GM19035 (cell line): Measurements from ENCODE around the gene SNRNP70.
"Not testable (repeated sequence)": the region's sequence is repeated elsewhere in the genome, so short reads cannot be mapped to it uniquely, and the experiment has no call there.

Experiments
- ATAC-seq: cut with Tn5 transposase; IDR thresholded peaks from one replicate; pipeline ENCODE4 v1.9.1; 2021; ENCODE audit not compliant: unreplicated experiment

Gene SNRNP70

DNA sequence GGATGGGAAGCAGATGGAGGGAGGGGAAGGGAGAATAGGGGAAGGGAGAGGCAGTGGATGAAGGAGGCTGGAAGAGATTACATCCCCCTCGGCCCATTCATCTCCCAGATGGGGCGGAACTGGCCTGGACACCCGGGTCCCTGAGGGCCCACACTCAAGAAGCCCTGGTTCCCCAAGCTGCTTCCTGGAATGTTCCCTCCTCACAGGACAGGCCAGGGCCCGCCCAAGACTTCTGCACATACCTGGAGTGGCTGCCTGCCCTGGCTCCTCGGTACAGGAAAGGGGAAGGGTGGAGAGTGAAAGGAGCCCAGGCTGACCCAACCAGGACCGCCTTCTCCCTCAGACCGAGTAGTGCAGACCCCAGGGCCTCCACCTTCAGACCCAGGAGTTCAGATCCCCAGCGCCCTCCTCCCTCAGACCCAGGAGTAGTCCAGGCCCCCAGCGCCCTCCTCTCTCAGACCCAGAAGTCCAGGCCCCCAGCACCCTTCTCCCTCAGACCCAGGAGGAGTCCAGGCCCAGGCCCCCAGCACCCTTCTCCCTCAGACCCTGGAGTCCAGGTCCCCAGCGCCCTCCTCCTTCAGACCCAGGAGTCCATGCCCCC is 21.1 kb upstream of the SNRNP70 start:
- ATAC-seq: no peak

DNA sequence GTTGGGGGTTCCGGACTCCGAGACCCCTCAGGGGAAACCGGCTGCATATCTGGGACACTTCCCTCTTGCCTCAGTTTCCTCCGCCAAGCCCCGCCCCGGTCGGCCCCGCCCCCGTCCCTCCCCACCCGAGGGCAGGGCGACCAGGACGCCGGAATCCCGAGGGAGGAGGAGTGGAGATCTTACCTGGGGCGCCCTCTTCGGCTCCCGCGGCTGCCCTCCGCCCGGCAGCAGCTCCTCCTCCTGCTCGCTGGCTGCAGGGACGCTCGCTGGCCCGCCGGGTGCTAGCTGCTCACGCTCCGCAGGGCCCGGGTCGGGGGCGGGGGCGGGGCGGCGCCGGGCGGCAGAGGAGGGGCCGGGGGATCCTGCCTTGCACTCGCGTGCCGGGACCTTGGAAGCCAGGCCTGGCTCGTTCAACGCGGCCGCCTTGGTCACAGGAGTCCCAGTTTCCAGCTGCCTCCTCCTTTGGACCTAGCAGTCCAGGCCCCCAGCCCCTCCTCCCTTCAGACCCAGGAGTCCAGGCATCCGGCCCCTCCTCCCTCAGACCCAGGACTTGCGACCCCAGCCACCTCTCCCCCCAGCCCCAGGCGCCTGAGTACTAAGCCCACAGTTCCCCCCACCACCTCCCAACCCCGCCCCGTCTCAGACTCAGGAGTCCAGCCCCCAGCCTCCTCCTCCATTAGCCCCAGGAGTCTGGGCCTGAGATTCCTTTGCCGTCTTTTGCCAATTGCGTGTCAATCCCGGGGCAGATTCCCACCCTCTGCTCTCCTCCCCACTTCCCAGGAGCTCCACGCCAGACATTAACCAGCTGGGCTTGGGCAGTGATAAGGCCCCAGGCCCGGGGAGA is 20.3 kb upstream of the SNRNP70 start, which contains the start of gene NTF4:
Gene NTF4, minus strand, starts transcription at position 51 of the 844 bp plus-strand sequence. CDS start 2,821 bp downstream, outside the sequence.
- ATAC-seq: no peak

DNA sequence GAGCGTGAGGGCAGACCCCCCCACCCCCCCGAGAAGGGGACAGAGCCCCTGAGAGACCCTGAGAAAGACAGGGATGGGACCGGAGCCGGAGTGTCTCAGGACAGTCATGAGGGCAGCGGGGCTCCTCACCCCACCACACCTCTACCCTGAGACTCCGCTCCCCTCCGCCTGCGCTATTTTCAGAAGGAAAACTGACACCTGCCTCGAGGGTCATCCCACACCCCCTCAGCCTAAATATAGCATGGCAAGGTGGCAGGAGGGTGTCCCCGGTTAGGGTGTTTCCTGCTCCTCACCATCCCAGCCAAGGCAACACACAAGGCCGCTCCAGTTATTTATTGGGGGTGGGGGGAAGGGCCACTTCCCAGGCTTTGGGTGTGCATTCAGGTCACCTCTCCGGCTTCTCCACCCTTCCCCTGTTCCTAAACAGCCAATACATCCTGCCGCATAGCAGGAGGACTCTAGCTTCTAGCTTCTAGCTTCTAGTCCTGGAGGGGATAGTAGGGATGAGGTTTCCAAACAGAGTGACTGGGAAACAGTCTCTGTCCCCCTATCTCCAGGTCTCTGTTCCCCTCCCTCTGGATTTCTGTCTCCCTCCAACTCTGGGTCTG is 19.2 kb upstream of the SNRNP70 start:
- no peak for ATAC-seq

DNA sequence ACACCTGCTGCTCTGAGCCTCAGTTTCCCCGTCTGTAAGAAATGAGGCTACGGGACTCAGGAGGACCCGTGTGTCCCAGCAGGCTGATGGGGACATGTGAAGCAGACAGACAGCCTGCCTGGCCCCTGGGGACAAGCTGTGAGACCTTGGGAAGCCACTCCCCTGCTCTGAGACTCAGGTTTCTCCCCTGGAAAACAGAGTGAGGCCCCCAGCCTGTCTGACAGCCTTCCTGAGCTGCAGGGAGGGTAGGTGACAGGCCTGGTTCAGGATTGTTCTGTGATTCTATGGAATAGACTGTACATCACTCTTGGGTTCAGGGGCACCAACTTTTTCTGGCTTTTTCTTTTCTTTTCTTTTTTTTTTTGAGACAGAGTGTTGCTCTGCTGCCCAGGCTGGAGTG is 17.7 kb upstream of the SNRNP70 start:
- no peak for ATAC-seq

DNA sequence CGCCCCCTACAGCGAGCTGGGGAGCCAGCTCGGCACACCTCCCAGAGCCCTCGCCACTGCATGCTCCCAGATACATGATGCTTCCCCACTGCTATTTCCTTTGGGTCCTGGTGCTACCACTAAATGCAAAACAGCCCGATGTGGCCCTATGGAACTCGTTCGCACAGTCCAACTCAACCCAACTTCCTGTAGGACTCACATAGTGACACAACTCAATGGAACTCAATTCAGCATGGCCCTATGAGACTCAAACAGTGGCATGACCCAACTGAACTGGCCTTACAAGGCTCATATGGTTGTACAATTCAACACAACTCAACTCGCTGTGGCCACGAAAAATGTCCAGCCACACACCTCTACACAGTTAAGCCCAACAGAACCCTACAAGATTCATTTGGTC is 16.2 kb upstream of the SNRNP70 start:
- no peak for ATAC-seq

DNA sequence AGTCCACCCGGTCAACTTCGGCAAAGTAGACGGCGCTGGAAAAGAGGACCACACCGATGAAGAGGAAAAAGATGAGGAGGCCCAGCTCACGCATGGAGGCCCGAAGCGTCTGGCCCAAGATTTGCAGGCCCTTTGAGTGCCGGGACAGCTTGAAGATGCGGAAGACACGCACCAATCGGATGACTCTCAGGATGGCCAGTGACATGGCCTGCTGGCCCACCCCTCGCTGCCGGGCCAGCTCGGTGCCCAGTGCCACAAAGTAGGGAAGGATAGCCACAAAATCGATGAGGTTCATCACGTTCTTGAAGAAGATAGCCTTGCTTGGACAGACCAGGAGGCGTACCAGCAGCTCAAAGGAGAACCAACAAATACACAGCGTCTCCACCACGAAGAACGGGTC is 14.8 kb upstream of the SNRNP70 start:
- no peak for ATAC-seq

DNA sequence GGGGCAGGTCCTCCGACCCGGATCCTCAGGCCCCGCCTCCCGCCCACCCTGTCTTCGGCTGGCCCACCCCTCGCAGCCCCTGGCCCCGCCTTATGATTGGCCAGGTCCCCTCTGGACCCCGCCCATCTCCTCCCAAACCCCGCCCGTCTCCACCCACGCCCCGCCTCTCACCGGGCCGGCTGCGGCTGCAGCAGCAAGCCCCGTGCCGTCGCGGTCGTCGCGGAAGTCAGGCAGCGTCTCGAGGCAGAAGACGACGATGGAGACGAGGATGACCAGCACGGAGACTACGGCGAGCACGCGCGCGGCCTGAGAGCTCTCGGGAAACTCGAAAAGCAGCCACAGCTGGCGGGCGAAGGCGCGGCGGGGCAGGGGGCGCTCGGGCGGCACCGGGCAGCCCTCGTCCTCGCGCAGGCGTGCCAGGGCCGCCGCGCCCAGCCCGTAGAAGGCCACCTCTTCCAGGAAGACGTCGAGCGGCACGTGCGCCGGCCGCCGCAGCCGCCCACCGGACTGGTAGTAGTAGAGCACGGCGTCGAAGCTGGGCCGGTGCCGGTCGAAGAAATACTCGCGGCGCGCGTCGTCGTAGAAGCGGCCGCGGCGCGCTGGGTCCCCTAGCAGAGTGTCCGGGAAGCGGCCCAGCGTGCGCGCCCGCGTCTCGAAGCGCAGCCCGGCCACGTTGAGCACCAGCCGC is 13.2 kb upstream of the SNRNP70 start:
- no peak for ATAC-seq

DNA sequence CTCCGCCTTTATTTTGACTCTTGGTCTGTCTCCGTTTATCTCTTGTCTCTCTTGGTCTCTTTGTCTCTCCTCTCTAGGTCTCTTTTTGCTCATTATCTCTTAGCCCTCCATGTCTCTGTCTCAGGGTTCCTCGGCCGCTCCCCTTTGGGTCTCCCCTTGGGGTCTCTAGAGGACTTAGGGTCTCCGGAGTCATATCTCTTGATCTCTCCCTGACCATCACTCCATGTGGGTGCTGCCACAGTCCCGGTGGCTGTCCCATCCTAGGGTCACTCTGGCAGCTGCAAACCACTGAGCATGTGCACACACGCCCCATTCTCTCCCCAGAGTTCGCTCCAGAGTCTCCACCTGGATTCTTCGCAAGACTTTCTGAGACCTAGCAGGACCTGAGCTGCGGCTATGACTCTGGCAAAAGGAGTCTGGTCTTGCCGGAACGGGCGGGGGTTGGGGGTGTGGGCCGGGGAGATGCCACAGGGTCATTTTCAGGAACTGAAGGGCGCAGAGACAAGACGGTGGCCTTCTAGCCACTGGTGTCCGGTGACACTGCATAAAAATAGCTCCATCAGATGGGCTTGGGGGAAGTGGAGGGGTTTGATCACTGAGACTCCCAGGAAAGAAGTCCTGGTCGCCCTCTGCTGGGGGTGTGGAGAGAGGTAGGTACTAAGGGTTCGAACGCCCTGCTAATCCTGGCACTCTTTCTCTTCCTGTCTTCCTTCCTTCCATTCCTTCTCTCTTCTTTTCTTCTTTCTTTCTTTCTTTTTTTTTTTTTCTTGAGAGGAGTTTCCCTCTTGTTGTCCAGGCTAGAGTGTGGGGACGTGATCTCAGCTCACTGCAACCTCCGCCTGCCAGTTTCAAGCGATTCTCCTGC is 11.5 kb upstream of the SNRNP70 start:
- ATAC-seq: no peak

DNA sequence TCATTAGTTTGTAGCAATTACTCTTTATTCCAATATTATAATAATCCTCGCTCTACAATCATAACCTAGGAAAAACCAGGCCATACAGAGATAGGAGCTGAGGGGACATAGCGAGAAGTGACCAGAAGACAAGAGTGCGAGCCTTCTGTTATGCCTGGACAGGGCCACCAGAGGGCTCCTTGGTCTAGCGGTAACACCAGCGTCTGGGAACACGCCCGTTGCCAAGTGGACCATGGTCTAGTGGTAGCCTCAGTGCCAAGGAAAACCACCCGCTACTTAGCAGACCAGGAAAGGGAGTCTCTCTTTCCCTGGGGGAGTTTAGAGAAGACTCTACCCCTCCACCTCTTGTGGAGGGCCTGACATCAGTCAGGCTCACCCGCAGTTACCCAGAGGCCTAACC is 10.4 kb upstream of the SNRNP70 start:
- ATAC-seq: not testable (repeated sequence)

DNA sequence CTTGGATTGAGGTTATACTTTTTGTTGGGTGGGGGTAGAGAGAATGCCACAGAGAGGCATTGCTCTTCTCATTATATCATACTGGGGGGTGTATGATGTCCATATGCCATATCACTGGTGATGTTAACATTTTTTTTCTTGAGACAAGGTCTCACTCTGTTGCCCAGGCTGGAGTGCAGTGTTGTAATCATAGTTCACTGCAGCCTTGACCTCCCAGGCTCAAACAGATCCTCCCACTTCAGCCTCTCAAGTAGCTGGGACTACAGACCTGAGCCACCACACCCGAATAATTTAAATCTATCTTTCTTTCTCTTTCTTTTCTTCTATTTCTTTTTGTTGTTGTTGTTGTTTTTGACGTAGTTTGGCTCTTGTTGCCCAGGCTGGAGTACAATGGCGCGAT is 4.9 kb upstream of the SNRNP70 start:
- ATAC-seq: no peak

DNA sequence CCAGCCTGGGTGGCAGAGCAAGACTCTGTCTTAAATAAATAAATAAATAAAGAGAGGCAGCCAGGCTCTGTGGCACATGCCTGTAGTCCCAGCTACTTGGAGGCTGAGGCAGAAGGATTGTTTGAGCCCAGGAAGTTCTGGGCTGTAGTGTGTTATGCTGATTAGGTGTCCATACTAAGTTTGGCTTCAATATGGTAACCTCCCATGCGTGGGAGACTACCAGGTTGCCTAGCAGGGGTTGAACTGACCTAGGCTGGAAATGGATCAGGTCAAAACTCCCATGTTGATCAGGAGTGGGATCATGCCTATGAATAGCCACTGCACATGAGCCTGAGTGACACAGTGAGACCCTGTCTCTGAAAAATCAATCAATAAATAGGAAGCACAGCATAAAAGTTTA is 4.0 kb upstream of the SNRNP70 start:
- no peak for ATAC-seq

DNA sequence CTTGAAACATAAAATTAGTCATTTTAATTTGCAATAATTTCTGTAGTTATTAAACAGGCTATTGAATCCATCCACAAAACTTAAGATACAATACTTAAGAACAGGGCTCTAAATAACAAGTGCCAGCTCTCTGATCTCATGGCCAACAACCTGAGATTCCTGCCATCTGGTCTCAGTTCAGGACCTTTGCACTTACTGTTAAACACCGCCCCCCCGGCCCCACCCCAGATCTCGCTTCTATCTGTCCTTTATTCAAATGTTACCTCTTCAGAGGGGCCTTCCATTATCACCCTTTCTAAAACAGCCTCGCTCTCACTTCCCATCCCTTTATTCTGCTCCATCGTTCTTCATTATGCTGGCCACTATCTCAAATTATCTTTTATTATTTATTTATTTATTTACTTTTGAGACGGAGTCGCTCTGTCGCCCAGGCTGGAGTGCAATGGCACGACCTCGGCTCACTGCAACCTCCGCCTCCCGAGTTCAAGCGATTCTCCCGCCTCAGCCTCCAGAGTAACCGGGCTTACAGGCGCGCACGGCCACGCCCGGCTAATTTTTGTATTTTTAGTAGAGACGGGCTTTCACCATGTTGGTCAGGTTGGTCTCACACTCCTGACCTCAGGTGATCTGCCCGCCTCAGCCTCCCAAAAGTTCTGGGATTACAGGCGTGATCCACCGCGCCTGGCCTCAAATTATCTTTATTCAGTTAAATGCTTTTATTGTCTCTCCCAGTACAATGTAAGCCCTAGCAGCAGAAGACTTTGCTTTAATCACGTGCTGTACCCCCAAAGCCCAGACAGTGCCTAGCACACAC is 838 bp upstream of the SNRNP70 start:
- no peak for ATAC-seq

DNA sequence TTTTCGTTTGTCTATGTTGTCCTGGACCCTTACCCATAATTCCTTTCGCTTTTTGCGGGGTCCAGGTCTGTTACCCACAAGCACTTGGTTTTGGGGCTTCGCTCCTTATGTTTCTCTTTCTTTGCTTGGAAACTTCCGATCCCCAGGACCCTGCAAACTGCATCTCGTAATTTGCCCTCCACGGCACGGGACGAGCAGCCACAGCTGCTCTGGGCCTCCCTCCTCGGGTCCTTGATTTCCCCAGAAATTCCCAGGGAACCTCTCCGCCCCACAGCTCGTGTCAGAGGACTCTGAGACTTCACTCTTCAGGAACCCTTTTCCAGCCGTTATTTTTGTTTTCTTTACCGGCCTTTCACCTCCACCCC is 599 bp downstream of the SNRNP70 start:
- no peak for ATAC-seq

DNA sequence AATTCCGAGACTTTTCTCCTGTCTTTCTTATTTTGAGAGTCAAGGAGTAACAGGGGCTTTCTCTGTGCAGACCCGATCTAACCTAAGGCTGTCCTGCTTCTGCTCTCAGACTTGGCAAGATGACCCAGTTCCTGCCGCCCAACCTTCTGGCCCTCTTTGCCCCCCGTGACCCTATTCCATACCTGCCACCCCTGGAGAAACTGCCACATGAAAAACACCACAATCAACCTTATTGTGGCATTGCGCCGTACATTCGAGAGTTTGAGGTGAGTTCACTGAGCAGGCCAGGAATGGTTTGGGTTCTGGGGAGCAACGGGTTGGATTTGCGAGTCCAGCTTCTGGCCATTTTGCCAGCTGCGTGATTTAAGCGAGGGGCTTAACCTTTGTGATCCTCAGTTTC is 1.0 kb downstream of the SNRNP70 start:
- no peak for ATAC-seq

DNA sequence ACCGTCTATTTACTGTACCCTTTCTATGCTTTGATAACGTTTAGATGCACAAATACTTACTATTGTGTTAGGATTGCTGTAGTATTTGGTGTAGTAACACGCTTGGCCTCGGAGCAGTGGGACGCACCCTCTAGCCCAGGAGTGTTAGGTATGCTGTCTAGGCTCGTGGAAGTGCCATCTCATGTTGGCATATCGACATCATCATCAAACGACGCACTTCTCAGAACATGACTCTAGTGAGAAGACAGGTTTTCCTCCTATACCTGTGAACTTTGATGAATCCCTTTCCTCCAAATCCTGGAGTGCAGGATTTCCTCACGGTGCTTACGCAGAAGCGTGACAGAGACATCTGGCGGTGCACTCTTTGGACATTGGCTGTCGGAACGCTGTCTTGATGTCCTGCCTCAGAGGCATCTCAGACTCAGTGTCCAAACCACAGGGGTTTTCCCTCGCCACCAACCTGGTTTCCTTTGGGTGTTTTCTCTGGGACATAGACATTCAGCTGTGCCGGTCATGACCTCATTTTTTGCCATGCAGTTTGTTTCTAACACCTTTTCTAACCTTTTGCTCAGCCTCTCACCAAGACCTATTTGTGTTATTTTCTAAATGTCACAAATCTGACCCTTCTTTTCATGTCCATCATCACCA is 6.3 kb downstream of the SNRNP70 start:
- ATAC-seq: no peak

DNA sequence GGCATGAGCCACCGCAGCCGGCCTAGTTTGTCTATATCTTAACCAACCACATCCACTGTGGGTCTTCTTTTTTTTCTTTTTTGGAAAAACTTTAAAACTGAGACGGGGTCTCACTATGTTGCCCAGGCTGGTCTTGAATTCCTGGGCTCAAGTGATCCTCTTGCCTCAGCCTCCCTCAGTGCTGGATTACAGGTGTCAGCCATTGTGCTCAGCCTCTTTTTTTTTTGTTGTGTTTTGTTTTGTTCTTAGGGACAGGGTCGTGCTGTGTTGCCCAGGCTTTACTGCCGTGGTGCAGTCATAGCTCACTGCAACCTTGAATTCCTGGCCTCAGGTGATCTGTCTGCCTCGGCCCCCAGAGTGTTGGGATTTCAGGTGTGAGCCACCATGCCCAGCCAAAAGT is 7.4 kb downstream of the SNRNP70 start:
- ATAC-seq: no peak

DNA sequence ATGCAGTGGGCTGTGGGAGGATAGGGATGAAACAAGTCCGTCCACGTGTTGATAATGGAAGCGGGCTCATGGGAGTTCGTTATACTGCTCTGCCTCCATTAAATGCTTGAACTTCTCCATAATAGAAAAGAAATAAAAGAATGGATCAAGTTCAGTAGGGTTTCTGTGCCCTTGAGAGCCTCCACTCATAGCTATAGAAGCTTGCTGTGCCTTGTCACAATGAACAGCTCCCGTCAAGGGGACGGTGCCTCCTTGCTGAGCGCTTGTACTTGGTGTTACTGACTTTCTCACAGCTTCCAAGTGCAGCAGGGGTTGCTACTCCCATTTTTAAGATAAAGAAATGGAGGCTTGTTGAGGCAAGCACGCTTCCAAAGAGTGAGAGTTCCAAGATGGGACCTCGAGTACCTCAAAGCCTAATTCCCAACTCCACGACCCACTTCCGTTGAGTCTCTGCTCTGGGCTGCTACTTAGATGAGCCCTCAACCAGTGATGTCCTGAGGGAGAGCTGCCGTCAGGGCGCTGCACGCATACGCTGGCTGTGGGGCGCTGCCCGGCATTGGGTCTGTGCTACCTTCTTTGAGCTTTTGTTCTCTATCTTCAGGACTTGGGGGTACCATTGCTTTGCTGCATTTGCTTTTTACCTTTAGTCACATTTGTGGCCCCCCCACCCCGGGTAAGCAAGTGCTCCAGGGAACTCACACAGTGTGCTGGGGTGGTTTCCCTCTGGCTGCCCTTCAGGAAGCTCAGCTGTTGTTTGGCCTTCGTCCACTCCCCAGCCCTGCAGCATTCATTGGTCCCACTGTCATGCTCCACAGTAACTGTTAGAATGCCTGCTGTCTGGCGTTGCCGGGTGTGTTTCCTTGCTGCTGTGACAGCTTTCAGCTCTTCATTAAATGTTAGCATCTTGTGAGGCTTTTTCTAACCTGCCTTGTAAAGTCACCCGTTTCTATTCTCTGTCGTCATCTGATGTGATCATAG is 9.5 kb downstream of the SNRNP70 start:
- no peak for ATAC-seq
